GM21717 (cell line): ENCODE results near the gene ACVR2B.
A peak's percentile ranks its signal among the peaks of the same experiment; 100 is the strongest.

Experiments used
- ATAC-seq: cut with Tn5 transposase; IDR thresholded peaks from one replicate; pipeline ENCODE4 v1.9.1; 2021; ENCODE audit warnings: mild to moderate bottlenecking, moderate library complexity; ENCODE audit not compliant: unreplicated experiment

The ACVR2B gene

GRCh38 chr3:38480930-38481329 is 27.2 kb downstream of the ACVR2B start:
- ATAC-seq = no peak

GRCh38 chr3:38482951-38483350 is 29.3 kb downstream of the ACVR2B start:
- ATAC-seq = no peak

DNA sequence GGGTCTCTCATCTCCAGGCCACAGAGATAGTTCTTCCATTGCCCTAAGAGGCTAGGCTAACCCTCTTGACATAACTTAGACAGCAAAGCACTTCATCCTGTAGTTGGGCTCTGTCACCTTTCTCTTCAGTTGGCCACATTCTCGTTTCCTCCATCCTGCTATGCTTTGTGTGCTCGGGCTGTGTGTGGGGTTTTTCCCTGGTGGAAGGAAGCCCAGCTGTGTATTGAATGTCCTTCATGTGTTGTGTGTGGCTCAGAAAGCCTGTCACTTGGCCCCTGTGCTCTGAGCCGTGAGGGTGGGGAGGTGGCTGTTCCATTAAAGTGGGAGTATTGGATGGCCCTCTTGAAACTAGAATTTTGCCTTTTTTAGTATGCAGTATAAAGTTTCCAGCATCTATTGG is 33.6 kb downstream of the ACVR2B start:
- peak; percentile 91 for ATAC-seq

DNA sequence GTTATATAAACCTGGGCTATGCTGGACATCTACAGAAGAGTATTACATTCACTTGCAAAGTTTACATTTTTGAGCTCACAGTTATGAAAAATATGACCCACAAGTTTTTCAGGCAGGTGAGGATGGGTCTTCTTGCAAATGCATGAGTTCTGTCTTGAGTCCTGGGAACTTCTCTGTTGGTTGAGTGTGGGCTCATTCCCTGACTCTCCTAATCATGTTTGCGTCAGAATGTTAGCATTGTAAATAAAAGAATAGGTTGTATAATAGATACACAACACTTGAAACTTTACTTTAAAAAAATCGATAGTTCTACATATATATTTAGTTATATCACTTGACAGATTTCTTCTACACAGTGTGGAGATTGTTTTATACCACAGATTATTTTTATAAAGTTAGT is 35.3 kb downstream of the ACVR2B start:
- ATAC-seq = no peak

- ATAC-seq = no peak
Observed at GRCh38 chr3:38489766-38490165, 36.1 kb downstream of the ACVR2B start.

GRCh38 chr3:38490281-38491030 is 36.8 kb downstream of the ACVR2B start:
- ATAC-seq = no peak

- no peak for ATAC-seq
Observed at GRCh38 chr3:38491215-38491614, 37.5 kb downstream of the ACVR2B start.

DNA sequence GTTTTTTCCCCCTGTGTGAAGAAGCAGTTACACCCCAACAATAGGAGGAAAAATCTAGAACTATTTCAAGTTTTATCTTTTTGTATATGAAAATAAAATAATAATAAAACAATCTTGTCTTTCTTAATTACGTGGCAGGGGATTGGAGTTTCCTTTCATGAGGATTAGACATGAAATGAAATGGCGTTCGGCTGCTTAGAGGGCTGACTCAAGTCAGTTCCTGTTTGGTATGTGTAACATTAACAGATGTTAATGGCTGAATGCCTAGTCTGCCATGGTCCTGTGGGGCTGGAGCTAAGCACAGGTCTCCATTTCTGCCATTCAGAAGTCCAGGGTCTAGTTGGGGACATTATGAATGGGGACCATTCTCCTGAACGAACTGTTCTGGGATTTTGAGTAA is 39.3 kb downstream of the ACVR2B start:
- ATAC-seq = no peak

- ATAC-seq = peak; percentile 79
Observed at GRCh38 chr3:38496131-38496910, 42.6 kb downstream of the ACVR2B start, which contains the start of gene EXOG. Gene EXOG, plus strand, starts transcription at chr3:38496340. Its CDS starts 28 bp downstream, at chr3:38496368.

GRCh38 chr3:38497031-38497430 is 43.3 kb downstream of the ACVR2B start:
- no peak for ATAC-seq

DNA sequence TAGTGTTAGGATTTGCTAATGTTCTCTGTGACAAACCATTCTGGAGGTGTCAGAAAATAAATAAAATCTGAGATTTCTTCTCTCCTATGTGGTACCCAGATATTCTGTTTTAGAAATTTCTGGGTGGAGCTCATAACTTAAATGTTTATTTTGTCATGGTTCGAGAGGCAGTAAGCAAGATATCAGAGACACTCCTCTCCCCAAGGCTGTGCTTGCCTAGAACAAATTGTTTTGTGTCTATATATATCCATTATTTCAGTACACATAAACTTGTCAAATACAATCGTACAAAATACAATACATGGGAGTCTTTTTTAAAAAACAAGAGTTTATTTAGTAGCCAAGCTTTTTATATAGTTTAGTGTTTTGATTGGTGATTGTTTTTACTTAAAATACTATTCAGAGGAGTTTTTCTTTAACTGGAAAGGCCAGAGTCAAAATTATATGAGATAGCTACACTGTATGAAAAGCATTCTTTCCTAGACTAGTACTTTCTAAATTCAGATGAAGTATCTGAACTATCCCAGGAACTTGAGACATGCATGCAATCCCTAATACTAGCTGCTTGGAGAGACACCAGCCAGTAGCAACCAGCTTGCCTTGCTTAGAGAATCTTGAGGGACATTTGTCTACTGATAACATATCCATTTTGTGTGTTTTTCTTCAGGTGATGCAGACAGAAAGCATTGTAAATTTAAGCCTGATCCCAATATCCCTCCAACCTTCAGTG is 47.2 kb downstream of the ACVR2B start:
- no peak for ATAC-seq

DNA sequence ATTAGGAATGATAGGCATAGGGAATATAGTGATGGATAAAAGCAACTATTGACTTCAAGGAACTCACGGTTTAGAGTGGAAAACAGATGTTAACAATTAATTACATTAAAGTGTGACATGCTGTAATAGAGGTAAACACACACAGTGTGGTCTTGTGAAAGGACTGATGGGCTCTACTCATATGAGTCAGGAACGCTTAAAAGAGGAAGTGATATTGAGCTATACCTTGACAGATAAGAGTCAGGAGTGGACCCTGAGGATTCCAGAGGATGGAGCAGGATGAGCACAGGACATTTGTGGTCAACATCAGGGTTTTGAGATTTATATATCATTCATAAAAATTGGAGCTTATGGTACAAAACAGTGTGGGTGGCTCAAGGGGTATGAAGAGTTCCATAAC is 53.4 kb downstream of the ACVR2B start:
- peak; percentile 91 for ATAC-seq

- no peak for ATAC-seq
Observed at GRCh38 chr3:38509732-38510131, 56.0 kb downstream of the ACVR2B start.

- no peak for ATAC-seq
Observed at GRCh38 chr3:38510631-38511030, 56.9 kb downstream of the ACVR2B start.

DNA sequence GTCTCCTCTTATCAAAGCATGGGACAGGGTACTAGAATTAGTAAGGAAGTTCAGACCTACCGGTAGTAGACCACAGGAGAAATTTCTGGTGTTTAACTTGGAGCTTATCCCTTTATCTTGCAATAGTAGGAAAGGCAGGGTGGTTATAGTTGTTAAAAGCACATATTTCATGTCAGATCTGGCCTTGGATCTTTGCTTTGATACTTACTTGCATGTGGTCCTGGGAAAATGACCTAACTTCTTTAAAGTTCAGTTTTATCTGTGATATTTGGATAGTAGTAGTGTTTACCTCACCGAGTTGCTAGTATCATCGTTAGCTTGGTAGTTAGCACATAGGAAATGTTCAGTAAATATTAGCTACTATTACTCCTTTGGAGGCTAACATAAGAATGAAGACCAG is 57.9 kb downstream of the ACVR2B start:
- ATAC-seq = no peak

DNA sequence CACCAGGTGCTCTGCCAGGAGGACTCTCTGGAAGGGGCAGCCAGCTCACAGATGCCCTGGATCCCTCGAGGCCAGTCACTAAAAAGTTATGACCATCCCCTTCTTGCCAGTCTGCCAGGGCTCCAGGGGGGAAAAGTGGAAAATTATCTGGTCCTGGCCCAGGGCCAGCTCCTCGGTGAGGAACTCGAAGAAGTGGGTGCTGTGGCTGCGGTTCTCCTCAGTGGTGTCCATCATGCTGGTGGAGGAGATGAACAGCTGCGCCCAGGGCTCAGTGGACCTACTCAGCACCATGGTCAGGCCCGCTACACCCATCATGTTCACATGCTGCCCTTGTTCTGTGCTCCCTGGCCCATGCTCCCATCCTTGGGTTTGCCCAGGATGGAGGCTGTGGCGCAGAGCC is 61.7 kb downstream of the ACVR2B start:
- no peak for ATAC-seq

DNA sequence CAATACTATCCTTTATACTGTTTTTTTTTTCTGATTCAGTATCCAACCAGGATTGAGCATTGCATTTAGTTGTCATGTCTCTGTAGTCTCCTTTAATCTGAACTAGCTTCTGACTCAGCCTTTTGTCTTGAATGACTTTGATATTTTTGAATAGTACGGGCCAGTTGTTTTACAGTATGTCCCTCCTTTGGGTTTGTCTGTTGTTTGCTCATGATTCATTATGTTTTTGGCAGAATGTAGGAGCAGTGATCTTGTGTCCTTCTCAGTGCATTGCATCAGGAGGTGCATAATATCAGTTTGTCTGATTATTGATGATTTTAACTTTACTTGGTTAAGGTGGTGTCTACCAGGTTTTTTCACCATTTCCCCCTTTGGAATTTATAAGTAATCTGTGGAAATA is 63.0 kb downstream of the ACVR2B start:
- ATAC-seq = no peak

GRCh38 chr3:38519000-38519399 is 65.3 kb downstream of the ACVR2B start:
- ATAC-seq = no peak

- ATAC-seq = no peak
Observed at GRCh38 chr3:38519651-38520050, 66.0 kb downstream of the ACVR2B start.

- no peak for ATAC-seq
Observed at GRCh38 chr3:38521391-38521987, 67.8 kb downstream of the ACVR2B start.

DNA sequence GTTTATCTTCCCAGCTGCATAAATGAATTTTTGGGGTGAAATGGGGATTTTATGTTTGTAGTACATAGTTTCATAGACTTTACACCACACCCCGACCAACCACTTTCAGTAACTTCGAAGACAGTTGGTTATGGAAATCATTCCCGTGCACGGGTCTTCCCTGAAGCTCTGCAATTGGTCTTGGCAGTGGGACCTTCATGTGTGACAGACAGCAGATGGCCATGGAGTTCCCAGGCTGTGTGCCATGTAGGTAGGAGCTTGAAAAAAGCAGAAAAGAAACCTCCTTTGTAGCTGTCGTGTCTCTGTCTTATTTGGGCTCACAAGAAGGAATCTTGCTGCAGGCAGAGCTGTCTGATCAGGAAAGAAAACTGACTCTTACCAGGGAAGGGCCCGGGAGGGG is 68.3 kb downstream of the ACVR2B start:
- no peak for ATAC-seq
